ENCODE measurements around the gene FAM9C.
"Not testable (repeated sequence)": the region's sequence is repeated elsewhere in the genome, so short reads cannot be mapped to it uniquely, and the experiment has no call there.

Gene FAM9C

GRCh38 chrX:13076176-13076961 is 31.9 kb upstream of the FAM9C start:
- no peak for DNase-seq

DNA sequence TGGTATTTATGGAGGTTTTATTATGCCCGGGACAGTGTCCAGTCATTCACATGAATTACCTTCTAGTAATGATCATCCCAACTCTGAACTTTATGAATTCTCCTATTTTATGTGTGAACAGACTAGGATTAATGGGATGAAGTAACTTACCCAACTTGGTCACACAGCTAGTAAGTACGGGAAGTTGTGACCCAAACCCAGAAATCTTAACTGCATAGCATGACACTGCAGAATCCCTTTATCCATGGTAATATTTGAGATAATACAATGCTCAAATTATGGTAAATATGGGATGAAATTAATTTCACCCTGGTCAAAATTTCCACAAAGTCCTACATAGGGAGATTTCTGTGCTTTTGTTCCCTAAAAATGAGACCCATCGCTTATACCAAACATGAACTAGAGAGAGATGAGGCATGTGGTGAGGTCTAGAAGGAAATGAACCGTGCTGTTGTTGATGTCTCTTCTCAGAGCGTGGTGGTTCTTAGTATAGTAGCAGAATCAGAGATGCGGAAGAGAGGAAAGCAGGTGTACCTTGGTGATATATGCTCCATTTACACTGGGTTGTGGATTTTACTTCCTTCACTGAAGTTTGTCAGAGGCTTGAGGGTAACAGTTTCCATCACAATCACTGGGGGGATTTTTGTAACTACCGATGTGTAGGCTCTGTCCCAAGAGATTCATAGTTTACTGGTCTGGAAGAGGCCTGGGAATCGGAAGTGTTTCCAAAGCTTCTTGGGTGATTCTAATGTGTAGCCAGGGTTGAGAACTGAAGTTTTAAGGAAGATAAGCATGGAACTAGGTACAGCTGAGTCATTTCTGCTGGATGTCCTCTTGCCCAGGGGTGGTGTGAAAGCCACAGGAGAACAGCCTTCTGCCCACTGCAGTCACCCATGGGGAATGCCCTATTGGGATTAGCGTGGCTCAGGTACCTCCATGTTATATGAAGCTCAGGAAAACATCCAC is 30.2 kb upstream of the FAM9C start:
- no peak for DNase-seq

DNA sequence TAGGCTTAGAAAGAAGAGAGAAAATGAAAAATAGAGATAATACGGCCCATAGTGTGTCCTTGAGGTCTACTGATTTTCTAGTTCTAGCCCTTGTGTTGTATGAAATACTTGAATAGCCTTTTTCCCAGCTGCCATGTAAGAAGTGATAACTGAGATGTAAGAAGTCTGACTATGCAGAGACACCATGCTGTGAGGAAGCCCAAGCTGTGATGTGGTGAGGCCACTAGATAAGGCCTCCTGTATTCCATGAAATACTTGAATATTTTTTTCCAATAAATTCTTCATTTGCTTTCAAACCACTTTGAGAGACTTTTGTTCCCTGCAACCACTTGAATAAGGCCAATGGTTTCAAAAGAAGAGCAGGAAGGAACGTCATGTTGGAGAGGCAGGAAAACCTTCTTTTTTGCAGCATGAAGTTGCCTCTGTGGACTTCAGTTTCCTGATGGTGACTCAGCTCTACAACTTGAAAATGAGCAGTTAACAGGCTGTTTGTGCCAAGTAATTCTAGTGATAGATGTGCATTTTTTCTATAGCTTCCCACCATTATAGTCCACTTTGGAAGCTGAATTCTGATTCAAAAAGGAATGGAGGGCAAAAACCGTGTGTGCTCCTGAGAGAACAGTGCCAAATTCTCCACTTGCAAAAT is 25.5 kb upstream of the FAM9C start:
- no peak for DNase-seq

GRCh38 chrX:13068651-13069050 is 24.2 kb upstream of the FAM9C start:
- no peak for DNase-seq

GRCh38 chrX:13067773-13068172 is 23.4 kb upstream of the FAM9C start:
- no peak for DNase-seq

DNA sequence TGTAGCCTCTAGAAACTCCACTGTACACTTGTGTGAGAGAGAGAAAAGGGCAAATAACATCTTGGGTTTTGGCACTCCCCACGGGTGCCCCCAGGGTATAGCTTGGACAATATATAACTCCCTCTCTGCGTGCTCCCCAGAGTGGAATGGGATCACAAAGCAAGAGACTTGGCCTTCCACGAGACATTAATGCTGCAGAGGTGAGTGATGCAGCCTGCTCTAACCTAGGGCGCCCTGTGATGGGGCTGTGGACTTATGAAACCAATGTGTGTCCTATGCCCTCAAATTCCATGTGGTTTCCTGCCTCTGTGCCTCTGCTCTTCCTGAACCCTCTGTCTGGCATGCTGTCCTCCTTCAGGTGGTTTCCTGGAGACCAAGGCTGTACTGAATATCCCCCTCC is 22.0 kb upstream of the FAM9C start:
- DNase-seq = no peak

GRCh38 chrX:13064599-13065143 is 20.3 kb upstream of the FAM9C start:
- no peak for DNase-seq

GRCh38 chrX:13063124-13063523 is 18.7 kb upstream of the FAM9C start:
- not testable (repeated sequence) for DNase-seq

DNA sequence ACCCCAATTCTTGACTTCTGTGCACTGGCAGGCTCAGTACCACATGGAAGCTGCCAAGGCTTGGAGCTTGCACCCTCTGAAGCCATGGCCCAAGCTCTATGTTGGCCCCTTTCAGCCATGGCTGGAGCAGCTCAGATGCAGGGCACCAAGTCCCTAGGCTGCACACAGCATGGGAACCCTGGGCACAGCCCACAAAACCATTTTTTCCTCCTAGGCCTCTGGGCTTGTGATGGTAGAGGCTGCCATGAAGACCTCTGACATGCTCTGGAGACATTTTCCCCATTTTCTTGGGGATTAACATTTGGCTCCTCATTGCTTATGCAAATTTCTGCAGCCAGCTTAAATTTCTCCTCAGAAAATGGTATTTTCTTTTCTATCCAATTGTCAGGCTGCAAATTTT is 17.9 kb upstream of the FAM9C start:
- not testable (repeated sequence) for DNase-seq

GRCh38 chrX:13061215-13061708 is 16.8 kb upstream of the FAM9C start:
- not testable (repeated sequence) for DNase-seq

GRCh38 chrX:13059637-13060499 is 15.4 kb upstream of the FAM9C start:
- DNase-seq = peak; percentile 74

DNA sequence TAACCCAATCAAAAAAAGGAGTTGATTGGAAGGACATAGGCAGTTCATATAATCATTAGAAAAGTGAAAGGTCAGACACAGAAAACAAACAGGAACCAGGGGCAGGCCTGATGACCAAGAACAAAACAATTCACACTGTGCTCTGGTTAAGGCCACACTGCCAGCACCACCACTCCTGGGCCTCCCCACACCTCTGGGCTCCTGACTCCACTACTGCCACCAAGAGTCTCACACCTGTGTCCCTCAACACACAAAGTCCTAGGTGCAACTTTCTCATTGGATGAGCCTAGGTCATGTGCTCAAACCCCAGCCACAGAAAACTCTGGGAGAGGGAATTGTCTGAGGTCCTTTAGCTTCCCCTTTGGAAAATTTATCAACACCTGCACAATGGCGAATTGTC is 11.1 kb upstream of the FAM9C start:
- no peak for DNase-seq

GRCh38 chrX:13053171-13053570 is 8.8 kb upstream of the FAM9C start:
- no peak for DNase-seq

DNA sequence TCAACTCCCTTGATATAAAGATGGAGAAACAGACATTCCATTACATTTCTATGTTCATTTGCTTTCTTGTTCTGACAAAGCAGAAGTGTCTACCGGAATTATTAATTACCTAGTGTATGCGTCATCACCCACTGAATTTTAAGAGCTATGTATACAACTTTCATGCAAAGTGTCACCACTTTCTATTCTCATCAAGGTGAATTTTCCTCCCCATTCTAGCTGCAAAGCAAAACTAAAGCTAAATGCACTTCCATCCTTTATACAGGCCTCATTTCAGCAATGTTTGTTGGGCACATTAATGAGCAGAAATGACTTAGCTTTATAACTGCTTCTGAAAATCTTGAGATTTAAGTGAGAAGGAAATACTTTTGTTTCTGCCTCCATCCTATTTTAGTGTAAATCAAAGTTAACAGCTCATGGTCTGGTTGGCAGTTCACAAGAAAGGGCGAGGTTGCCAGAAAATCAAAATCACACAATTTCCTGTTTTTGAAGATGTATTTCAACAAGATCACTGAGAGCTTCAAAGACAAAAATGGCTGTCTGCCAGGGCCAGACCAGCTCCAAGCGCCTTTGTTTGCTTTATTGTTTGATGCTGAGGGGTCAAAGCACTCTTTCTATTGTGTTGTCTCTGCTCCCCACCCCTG is 7.2 kb upstream of the FAM9C start:
- DNase-seq = no peak

- DNase-seq = no peak
These were observed 6.7 kb upstream of the FAM9C start for GRCh38 chrX:13051167-13051528.

GRCh38 chrX:13050151-13050550 is 5.7 kb upstream of the FAM9C start:
- DNase-seq = no peak

DNA sequence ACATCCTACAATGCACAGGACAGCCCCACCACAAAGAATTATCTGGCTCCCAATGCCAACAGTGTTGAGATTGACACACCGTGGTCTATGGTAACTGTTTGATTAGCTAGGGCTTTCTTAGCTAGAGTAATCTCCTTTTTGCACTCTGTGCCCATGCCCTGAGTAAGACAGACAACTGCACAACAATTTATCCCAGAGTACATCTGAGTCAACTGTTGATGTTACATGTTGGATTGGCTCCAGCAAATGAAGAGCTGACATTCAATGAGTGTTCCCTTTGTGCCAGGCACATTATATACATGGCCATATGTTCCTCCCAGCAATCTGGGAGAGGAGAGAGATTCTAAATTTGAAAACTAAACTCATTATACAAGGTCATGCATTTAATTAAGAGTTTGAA is 3.9 kb upstream of the FAM9C start:
- DNase-seq = no peak

- DNase-seq = no peak
These were observed 3.3 kb upstream of the FAM9C start for GRCh38 chrX:13047759-13048158.

DNA sequence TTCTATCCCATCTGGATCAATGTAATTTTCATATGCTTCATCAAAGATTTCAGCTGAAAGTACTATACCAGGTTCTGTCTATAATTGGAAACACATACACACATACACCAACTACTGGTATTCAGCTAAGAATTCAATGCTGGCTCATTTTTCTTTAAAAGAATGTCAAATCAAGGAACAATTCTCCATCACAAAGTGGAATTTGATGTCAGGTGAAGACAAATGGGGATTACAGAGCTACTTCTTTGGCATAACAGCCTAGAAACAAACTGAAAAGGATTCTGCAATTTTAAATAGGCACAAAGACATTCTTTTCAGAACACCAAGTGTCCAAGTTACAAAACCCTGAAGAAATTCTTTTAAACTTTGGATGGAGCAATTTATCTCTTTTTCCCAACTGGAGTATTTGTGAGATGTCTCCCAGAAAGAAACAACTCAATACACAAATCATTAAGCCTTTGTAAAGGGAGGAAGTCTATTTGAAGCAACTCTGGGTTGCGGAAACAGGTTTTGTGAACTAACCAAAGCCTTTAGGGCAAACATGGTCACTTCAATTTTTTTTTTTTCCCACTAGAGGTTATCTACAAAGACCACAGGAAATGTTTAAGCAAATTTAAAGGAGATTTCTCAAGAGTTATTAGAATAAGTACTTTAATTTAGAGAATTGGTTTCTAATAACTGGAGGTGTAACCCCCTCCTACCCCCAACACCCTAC is 1.9 kb upstream of the FAM9C start:
- no peak for DNase-seq

DNA sequence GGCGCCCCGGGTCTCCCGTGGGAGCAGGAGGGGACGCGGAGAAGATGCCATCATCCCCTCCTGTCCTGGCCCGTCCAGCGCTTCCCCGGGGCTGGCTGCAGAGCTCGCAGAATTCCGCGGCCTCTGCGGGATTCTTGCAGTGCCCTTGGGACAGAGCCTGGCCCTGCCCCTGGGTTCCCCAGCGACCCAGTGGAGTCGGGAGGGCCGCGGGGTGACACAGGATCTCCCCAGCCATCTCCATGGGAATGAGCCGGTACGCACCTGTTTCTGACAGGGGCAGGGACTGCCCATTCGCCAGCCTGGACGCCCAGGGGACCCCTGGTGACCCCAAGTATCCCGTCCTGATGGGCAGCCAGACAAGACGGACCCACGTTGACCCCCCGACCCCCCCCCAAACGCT is 482 bp downstream of the FAM9C start:
- DNase-seq = no peak

DNA sequence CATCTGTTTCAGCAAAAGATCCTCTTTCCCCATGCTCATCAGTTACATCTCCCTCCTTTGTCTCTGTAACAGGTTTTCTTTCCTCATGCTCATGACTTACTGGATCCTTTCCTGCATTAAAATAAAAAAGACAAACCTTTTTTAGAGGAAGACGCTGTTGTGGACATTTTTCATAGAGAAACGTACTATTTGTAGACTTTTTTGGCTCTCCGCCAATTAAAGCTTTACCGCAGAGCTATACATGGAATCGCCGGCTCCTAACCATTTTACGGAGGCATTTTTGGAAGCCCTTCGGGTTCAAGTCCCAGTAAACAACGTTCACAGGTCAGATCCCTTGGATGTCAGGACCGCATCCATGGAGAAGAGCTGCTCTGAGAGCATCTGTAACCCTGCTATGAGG is 1.3 kb downstream of the FAM9C start:
- no peak for DNase-seq

Measured in inflammatory macrophage treated with lipopolysaccharide for 4 hours (primary cell).